Fibroblast of skin of left quadriceps (primary cell): Measurements from ENCODE around the gene TPRG1.
"Not testable (repeated sequence)": the region's sequence is repeated elsewhere in the genome, so short reads cannot be mapped to it uniquely, and the experiment has no call there.

Experiments used
- DNase-seq, 2 experiments: peaks; one replicate each; pipeline ENCODE4 v3.0.0-alpha.2; 2013; ENCODE audit warnings: low read depth in 2 of 2

The TPRG1 gene

DNA sequence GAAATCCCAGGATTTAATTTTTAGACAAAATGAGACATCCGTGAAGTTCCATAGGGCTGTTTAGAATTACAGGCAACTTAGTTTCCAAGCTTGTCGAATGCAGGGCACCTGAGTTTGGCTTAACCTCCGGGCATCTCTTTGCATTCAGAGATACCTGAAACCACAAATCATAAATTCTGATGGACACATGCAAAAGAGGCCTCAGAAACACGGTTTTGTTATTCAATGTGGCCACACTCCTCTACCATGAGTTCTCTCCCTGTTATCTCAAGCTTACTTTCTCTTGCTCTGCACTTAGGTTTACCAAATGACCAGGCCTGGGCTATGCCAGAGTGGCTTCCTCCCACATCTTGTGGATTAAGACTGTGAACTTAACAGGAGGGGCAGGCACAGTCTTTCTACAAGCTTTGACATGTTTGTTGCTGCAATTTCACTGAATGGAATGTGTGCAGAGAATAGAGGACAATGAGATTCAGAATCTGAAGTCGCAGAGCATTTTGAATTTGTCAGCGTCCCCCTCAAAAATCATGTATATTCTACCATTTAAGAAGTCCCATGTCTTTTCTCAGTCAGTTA is 137.7 kb downstream of the TPRG1 start:
- DNase-seq, result no peak

DNA sequence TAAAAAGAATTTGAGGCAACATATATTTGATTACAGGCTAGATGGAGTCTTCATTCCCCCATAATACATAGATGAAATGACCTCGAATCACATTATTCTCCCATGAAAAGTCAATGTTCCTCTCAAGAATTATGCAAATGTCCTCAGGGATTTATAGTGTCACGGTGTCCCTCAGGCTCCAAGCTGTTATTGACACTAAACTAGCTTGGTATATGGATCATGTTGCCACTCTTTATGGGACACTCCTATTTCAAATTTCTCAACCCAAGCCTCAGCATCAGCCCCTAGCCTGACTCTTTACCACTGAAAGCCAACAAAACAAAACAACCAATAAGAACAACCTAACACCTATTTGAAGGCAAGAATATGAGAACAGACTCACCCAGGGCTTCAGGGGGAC is 139.8 kb downstream of the TPRG1 start:
- no peak for DNase-seq

- no peak for DNase-seq
These were observed 141.1 kb downstream of the TPRG1 start for GRCh38 chr3:189312866-189313265.

DNA sequence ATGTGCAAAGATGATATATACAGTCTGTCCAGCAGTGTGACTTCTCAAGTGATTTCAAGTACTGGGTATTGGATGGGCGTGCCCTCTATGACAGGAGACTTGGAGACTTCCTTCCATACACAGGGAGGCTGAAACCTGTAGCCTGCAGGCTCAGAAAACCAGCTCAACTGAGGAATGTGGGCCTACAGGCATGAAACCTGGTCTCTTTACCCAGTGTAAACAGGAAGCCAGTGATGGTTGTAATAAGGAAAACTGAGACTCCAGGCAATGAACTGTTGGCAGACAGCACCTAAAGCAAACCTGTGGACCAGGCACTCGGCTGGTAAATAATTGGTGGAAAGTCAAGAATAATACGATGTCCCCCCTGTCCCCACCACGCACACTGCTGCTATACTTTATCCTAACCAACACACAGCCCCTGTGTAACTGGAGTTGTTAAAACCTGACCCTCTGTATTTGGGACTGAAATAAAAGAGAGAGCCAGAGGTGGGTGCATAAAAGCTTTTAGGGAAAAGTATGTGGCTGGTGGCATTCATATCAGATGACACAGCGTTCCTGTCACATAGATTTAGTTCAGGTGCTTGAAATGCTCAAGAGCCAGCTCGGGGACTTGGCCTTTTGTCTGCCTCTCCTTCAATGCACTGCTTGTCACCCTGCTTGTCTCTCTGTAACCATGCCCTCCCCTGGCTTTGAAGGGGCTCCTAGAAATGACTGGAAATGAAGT is 144.7 kb downstream of the TPRG1 start:
- no peak for DNase-seq

DNA sequence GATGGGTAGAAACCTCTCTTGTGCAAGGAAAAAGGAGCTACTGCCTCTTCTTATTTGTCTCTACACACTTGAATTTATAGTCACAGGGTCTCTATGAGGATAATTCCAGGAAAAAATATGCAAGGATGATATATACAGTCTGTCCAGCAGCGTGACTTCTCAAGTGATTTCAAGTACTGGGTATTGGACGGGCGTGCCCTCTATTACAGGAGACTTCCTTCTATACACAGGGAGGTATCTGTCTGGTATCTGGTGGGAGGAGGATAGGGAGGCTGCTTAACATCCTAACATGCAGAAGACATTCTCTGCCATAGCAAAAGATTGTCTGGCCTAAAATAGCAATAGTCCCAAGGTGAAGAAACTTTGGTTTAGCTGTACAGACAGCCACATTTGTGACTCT is 146.1 kb downstream of the TPRG1 start:
- DNase-seq, result no peak

GRCh38 chr3:189320511-189320910 is 148.7 kb downstream of the TPRG1 start:
- DNase-seq, result no peak

DNA sequence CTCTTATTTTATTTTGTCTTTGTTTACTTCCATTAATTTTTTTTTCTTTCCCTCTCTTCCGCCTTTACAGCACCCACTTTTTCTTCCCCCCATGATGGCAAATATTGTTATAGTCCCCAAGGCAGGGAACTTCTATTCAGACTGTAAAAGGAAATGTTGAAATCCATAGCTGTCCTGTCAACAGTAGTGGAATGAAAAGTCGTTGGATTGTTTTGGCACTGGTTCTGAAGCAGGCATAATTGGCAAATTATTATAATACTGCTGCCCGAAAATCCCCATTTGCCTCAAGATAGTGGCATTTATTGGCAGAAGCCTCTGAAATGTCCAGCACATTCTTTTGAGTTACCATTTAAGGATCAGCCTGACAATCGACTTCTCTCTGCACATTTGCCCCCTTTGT is 150.6 kb downstream of the TPRG1 start:
- no peak for DNase-seq

DNA sequence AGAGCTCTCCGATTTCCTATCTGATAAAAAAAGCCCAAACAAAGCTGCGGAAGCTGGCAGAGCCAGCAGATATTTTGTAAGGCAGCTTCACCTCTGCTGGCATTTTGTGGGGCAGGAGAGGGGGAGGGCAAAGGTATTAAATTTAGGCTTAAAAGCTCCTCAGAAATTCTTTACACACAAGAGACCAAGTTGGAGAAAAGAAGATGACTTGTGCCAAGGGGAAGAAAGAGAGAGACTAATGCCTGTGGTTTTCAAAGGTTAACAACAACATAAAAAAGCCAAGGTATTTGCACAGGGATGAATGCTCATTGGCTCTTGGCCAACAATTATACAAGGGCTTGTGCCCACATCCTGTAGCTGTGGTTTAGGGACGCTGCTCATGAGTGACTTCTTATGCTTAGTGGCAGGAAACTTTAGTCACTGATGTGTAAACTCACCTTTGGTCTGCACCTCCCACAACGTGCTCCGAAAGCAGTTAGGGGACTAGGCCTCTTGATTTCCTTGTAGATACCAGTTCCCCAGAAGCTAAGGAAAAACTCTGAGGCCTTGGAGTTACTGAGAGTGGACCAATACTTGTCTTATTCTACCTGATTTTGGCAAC is 152.9 kb downstream of the TPRG1 start:
- DNase-seq, result peak; percentile 62 to 64

GRCh38 chr3:189325454-189325853 is 153.7 kb downstream of the TPRG1 start:
- DNase-seq, result no peak

GRCh38 chr3:189329630-189330029 is 157.9 kb downstream of the TPRG1 start:
- DNase-seq, result not testable (repeated sequence)

DNA sequence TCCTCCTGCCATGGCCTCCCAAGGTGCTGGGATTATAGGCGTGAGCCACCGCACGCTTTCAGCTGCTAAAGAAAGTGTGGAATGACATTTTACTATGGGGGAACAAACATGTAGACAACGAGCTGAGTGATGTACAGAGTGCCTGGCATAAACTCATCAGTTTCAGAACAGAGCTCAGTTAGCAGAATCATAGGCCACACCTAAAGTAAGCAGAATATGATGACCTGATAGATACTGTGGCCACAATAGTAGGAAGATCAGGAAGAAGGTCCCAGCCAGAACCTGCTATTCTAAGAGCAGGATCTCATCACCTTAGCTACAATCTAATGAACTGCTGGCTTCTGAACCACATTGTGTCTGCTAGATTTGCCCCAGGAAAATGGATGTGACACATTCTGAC is 158.3 kb downstream of the TPRG1 start:
- DNase-seq, result no peak

DNA sequence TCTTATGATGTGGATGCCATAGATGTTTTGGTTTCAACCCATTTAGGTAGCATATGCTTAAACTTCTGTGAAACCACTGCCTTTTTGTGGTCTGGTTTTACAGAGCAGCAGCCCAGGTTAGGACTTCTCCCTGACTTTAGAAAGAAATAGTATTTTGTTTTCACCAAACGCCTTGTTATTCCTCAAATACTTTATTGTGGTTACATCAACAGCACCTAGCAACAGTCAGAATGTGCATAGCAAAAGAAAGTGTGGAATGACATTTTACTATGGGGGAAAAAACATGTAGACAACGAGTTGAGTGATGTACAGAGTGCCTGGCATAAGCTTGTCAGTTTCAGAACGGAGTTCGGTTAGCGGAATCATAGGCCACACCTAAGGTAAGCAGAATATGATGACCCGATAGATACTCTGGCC is 159.2 kb downstream of the TPRG1 start:
- no peak for DNase-seq

- no peak for DNase-seq
These were observed 162.5 kb downstream of the TPRG1 start for GRCh38 chr3:189334064-189334920.

DNA sequence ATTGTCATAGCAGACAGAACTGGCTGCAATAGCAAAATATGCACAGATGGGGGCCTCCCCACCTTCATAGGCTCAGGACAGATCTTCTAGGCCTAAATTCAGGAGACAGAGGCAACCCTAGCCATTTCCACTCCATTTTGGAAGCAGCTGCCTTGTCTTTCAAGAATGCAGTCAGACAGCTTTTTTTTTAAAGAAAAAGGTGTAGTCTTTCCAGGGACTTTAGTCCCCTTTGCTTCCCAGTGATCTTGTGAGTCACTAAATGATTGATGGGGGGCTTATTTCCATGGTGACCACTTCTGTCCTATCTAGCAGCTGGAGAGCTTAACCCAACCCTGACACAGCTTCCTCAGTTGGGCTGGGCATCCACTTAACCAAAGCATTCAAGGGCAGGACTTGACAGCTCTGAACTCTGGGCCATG is 165.9 kb downstream of the TPRG1 start:
- no peak for DNase-seq

DNA sequence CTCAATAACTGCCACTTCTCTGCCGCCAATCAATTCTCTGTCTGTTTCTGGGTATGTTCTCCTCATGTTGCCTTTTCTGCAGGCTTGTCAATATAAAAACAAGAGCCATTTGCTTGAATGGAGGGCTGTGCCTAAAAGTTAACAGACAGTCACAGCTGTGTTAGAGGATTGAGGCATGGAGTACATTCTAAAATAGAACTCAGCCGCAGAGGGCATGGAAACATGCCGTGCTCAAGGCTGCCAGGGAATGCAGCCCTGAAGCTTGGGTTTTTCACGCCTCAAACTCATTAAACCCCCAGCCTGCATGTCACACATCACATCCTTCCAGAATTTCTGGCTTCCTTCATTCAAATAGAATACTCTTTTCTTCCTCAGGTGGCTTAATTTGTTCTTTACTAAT is 166.6 kb downstream of the TPRG1 start:
- no peak for DNase-seq

DNA sequence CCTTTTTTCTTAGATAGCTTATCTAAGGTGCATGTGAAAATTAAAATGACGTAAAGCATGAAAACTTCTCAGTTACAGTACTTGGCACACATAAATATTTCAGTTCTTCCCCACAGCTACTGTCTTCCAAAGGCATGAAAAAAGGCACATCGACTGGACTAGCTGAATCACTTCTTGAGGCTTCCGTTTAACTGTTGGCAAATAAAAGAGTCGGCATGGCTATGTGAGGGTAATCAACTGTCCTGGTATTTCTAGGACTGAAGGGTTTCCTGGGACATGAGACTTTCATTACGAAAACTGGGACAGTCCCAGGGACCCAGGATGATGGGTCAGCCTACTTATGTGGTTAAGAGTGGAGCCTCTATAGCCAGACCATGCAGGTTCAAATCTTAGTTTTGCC is 168.2 kb downstream of the TPRG1 start:
- DNase-seq, result no peak

- no peak for DNase-seq
These were observed 169.1 kb downstream of the TPRG1 start for GRCh38 chr3:189340680-189341460.

DNA sequence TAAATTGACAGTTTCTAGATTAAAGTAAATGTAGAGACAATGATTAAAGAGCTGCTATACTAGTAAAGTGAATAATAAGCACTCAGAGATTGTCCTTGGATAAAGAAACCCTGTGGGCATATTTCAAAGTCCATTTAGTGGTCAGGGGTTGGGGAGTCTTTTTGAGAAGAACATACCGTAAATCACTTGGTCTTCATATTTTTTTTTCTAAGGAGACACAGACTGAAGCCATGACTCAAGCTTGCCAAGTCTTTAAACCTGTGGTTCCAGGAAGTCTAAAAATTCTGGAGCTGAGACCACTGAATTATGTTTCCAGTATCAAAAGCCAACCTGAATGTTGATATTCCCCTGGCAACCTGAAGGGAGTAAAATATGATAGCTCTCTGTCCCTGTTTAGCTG is 171.0 kb downstream of the TPRG1 start:
- no peak for DNase-seq

DNA sequence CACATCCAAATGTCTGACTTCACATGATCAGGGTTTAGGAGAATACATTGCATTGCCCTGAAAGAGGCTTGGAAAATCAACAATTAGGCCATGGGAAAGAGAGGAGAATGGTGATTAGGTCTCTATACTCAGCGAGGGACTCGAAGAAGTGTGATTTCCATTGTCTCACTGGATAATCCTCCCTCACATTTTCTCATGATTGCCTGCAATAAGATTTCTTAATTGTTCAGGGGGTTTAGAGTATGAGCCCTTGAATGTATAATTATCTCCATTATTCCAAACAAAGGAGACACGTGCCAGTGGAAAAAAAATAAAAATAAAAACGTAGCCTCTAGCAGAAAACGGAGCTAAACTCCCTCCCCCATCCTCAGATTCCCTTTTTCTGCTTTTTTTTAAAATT is 173.2 kb downstream of the TPRG1 start:
- no peak for DNase-seq

DNA sequence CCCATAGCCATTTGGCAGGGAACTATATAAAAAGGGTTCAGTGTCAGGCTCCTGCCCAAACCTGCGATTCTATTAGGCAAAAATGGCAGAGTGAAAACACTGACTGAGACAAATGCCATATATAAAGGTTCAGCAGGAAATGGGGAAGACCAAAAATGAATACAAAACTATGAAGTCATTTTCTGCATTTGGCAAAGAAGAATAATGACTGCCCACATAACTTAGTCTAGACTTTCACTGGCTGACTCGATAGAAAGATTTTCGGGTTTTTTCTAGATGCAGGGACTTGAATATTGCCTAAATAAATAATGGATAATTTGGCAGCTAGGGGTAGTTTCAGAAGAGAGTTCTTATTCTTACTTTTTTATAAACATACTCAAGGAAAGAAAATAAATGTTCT is 178.0 kb downstream of the TPRG1 start:
- no peak for DNase-seq

DNA sequence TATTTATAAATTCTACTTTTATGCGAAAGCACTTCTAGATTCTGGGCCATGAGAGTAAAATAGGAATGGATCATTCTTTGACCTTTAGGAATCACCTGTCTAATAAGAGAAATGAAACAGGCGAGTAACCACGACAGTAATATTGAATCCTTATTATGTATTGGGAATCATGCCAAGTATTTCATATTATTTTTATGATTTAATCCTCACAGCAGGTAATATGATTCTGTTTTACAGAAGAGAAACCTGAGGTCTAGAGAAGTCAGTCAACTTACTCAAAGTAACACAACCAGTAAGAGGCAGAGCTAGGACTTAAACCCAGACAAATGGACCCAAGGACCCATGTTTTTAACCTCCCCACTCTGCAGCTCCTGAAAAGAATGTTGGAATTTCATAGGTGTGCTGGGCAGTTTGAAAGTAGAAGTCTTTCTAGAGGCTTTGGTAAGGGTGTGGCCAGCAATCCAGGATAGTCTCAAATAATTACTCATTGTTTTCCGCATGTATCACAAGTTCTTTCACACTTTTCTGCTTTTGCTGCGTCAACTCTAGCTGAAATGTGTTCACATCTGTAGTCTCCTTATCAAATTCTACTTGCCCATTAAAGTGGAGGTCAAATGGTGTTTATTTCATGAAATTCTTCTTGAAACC is 181.7 kb downstream of the TPRG1 start:
- DNase-seq, result no peak
